Small intestine (tissue), 7 donors: ENCODE measurements around the gene CACNG3. TPM values are rescaled to one million over a fixed set of nuclear protein-coding genes. Genes with fewer than 3 reads are reported as not detected.

ENCODE experiments used
- DNase-seq, 2 donors: peaks; one replicate each; pipeline versions ENCODE4 v3.0.0 to v3.0.0-alpha.2; 2013
- FAIRE-seq: peaks from 2 replicates; lab custom pipeline; 2012; peaks lifted over from hg19 to GRCh38; lab: Jason Lieb, UNC
- H3K27ac ChIP-seq, 3 donors: one replicate each; pipeline ENCODE4 v1.5.1; 2013; ENCODE audit warnings: low read length in 2 of 3, mild to moderate bottlenecking in 2 of 3, control low read depth in 1 of 3, inconsistent platforms in 1 of 3, low read depth in 1 of 3, moderate library complexity in 1 of 3
- H3K27me3 ChIP-seq, 3 donors: one replicate each; pipeline ENCODE4 v1.6.1; 2013; ENCODE audit warnings: low read length in 3 of 3, inconsistent platforms in 1 of 3; ENCODE audit not compliant: control insufficient read depth in 3 of 3, insufficient read depth in 3 of 3
- H3K36me3 ChIP-seq, 3 donors: one replicate each; pipeline ENCODE4 v1.6.1; 2013; ENCODE audit warnings: low read length in 3 of 3, inconsistent platforms in 1 of 3, low read depth in 1 of 3, mild to moderate bottlenecking in 1 of 3, moderate library complexity in 1 of 3; ENCODE audit not compliant: control insufficient read depth in 3 of 3, insufficient read depth in 2 of 3
- H3K4me1 ChIP-seq, 3 donors: one replicate each; pipeline ENCODE4 v1.6.1; 2013; ENCODE audit warnings: low read length in 2 of 3, inconsistent platforms in 1 of 3, low read depth in 1 of 3, mild to moderate bottlenecking in 1 of 3, moderate library complexity in 1 of 3; ENCODE audit not compliant: control insufficient read depth in 3 of 3, insufficient read depth in 2 of 3
- H3K4me3 ChIP-seq, 3 donors: one replicate each; pipeline ENCODE4 v1.5.1; 2013; ENCODE audit warnings: low read length in 3 of 3, control low read depth in 1 of 3, inconsistent platforms in 1 of 3, low read depth in 1 of 3, mild to moderate bottlenecking in 1 of 3, moderate library complexity in 1 of 3
- H3K9me3 ChIP-seq, 2 donors: one replicate each; pipeline ENCODE4 v1.6.1; 2013; ENCODE audit warnings: low read depth in 1 of 2, low read length in 1 of 2; ENCODE audit not compliant: control insufficient read depth in 2 of 2, insufficient read depth in 1 of 2
- WGBS, 3 donors: extraction: QIAGEN DNeasy Blood & Tissue Kit; methylation state at CpG; one replicate each; pipeline ENCODE4 v1.1.7; 2013; 5-methylcytosine and 5-hydroxymethylcytosine counted together
- polyA plus RNA-seq, 4 donors: library from polyadenylated mRNA; stranded (reverse) in 3 of 4; unstranded in 1 of 4; fragments of 200-250 nt in 3 of 4; fragments of 120-200 nt in 1 of 4; gene quantifications; one replicate each; pipeline versions ENCODE4 v1.2.1 to v1.2.3, GENCODE V29; 2013
- donor health status: healthy with polysubstance abuse.
- donor health status: control.
- donor health status: control.
- donor health status: Bipolar disorder and iron deficiency.
- donor health status: healthy.

The CACNG3 gene
- polyA plus RNA-seq, 4 donors, result 0.01 TPM; not detected in 3

DNA sequence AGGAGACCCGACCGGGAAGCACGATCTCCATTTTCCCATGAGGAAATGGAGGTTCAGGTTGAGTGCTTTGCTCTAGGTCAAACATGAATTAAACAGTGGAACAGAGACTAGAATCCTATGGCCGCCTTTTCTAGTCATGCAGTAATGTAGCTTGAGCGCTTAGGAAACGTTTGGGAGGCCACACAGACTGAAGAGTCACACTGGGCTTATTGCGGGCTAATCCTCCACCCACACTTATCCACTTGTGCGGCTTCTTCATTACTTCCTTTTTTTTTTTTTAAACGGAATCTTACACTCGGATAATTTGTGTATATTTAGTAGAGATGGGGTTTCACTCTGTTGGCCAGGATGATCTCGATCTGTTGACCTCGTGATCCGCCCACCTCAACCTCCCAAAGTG, 26.0 kb downstream of the CACNG3 start:
- no peak for FAIRE-seq
- WGBS, 3 donors, result 85 to 89% (median 86%) methylated on average over 13 of the region's 13 CpGs
- Histone ChIP-seq H3K4me3 (no peak overlapping the region), H3K9me3 (no peaks in the 10 kb centered on the region), H3K36me3 (no peaks in the 10 kb centered on the region), H3K4me1 (no peaks in the 10 kb centered on the region), H3K27ac (no peak overlapping the region), H3K27me3 (no peaks in the 10 kb centered on the region)
- no peak for DNase-seq

DNA sequence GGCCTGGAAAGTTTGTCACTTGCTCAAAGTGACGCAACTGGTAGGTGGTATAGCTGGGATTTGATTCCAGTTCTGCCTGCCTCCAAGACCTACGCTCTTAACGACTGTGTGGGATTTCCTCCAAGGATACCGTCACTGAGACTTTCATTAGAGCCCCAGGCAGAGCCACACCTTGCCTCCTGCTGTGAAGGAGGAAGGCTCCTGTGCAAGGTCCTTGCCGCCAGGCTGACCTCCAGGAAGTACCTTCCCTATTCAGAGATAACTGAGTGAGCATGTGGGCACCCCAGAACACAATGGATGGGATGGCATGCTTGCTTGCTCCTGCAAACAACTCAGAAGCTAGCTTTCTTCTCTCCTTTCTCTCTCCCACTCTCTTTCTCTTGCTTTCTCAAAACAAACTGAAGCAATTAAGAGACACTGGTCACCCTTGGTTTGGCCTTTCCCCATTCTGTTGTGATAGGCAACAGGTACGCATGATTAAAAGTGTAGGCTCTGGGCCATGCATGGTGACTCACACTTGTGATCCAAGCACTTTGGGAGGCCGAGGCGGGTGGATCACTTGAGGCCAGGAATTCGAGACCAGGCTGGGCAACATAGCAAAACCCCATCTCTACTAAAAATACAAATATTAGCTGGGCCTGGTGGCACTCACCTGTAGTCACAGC, 30.7 kb downstream of the CACNG3 start:
- Histone ChIP-seq H3K27me3 (no peaks in the 10 kb centered on the region), H3K36me3 (no peaks in the 10 kb centered on the region), H3K9me3 (no peaks in the 10 kb centered on the region), H3K4me3 (no peak overlapping the region), H3K27ac (no peak overlapping the region), H3K4me1 (no peaks in the 10 kb centered on the region)
- 63 to 74% (median 68%) methylated on average over 9 of the region's 9 CpGs for WGBS, 3 donors
- no peak for DNase-seq
- FAIRE-seq, result no peak

DNA sequence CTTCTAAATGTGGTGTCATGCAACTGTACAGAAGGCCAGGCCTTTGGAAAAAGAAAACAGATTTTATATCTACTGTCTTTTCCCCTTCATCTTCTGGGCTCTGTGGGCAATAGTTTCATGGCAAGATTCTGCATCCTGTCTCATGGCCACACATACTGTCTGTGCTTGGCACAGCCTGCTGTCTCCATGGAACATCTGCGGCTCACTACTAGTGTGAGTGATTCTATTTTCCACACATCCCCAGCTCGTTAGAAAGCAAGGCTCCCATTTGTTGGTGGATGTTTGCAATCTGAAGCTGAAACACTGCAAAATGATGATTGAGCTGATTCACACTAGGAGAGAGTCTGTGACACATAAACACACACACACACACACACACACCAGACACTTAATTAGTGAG, 32.4 kb downstream of the CACNG3 start:
- no peak overlapping the region for H3K4me3 ChIP-seq
- H3K27me3 ChIP-seq, result no peaks in the 10 kb centered on the region
- FAIRE-seq, result no peak
- no peak overlapping the region for H3K27ac ChIP-seq
- H3K36me3 ChIP-seq, result no peaks in the 10 kb centered on the region
- DNase-seq, result no peak
- H3K9me3 ChIP-seq, result no peaks in the 10 kb centered on the region
- H3K4me1 ChIP-seq, result no peaks in the 10 kb centered on the region
- WGBS, 3 donors, result 41 to 69% (median 64%) methylated on average over 2 of the region's 2 CpGs

DNA sequence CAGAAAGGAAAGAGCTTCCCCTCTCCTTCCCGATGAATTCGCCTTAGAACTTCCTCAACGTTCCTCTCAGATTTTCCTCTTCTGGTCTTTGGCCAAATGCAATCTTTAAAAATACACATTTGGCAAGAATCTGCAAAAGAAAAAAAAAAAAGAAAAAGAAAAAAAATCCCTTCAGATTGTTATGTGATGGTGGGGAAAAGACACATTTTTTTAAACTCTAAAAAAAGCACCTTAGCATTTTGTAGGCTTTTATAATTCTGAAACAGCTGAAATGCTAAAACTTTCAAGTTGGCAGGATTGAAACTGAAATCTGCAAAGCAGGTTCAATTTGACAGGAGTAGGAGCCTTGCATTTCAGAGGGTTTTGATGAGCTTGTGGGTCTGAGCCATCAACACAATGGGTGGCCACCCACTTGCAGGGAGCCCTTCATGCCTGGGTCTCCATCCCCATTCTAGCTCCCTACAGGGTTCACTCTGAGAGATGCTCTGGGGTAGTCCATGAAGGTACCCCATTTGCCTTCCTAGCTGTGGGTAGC, 33.1 kb downstream of the CACNG3 start:
- 68 to 78% (median 74%) methylated on average over 3 of the region's 3 CpGs for WGBS, 3 donors
- Histone ChIP-seq H3K9me3 (no peaks in the 10 kb centered on the region), H3K27ac (no peak overlapping the region), H3K4me3 (no peak overlapping the region), H3K27me3 (no peaks in the 10 kb centered on the region), H3K4me1 (no peaks in the 10 kb centered on the region), H3K36me3 (no peaks in the 10 kb centered on the region)
- DNase-seq (no peak), FAIRE-seq (no peak)

DNA sequence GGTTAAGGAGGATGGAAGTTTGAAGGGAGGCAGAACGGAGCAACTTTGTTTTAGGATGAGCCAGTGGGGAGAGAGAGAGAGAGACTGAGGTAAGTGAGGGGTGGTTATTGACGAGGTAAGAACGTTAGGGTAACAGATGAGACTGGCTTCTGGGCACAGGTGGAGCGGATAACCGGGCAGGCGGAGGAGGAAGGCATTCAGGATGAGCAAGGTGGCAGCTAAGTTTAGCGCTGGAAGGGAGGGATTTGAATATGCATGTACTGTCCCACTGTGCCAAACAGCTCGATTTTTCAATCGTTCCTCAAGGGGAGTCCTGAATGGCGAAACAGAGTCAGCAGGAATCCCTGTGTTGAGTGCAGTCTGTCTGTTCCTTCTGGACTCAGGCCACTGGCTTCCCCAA, 35.8 kb downstream of the CACNG3 start:
- WGBS, 3 donors, result 52 to 64% (median 54%) methylated on average over 10 of the region's 10 CpGs
- no peaks in the 10 kb centered on the region for H3K36me3 ChIP-seq
- peaks cover 0 to 3% (median 0%) of the 10 kb centered on the region in 3 donors for H3K27me3 ChIP-seq
- FAIRE-seq (no peak), DNase-seq (no peak)
- H3K4me3 ChIP-seq, result no peak overlapping the region
- H3K27ac ChIP-seq, result no peak overlapping the region
- H3K9me3 ChIP-seq, result no peaks in the 10 kb centered on the region
- no peaks in the 10 kb centered on the region for H3K4me1 ChIP-seq

DNA sequence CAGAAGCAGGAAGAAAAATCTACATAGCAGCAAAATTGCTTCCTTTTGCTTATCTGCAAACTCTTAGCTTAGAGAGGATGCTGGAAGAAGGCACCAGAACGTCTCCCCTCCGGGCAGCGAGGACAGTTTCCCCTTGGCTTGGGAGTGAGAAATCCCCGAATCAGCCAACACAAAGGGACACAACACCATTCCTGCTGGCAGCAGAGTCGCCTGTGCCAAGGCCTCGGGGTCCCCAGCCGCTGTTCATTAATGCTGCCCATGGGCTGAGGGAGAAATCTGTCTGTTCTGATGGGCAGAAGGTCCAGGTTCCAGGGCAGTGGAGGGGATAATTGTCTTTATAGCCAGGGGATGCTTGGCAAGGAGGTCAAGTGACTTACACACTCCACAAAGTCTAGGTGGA, 38.0 kb downstream of the CACNG3 start:
- no peak for FAIRE-seq

DNA sequence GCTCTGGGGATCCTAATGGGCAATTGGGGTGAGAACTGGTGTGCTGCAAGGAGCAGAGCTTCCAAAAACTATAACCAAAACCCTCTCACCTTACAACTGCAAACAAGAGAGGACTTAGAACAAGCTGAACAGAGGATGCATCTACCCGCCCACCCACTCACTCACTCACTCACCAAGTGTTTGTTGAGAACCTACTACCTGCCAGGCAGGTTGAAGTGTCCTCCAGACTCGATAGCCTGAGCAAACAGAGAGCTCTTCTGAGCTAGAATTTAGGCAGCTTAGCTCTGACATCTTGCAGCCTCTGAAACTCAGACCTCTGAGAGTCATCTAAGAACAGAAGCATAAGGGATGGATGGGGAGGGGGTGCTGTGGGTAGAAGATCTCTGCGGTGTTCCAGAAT, 41.2 kb downstream of the CACNG3 start:
- DNase-seq (no peak), FAIRE-seq (no peak)
- Histone ChIP-seq H3K27ac (no peak overlapping the region), H3K4me3 (no peak overlapping the region), H3K9me3 (no peaks in the 10 kb centered on the region), H3K27me3 (peaks cover 0 to 3% (median 0%) of the 10 kb centered on the region in 3 donors), H3K4me1 (no peaks in the 10 kb centered on the region), H3K36me3 (no peaks in the 10 kb centered on the region)
- 30 to 50% (median 36%) methylated on average over 3 of the region's 3 CpGs for WGBS, 3 donors

More for the DNA sequence above, 38.0 kb downstream of the CACNG3 start:
- Histone ChIP-seq H3K27ac (no peak overlapping the region), H3K4me1 (no peaks in the 10 kb centered on the region), H3K27me3 (peaks cover 0 to 3% (median 0%) of the 10 kb centered on the region in 3 donors), H3K36me3 (no peaks in the 10 kb centered on the region), H3K9me3 (no peaks in the 10 kb centered on the region), H3K4me3 (no peak overlapping the region)
- no peak for DNase-seq
- WGBS, 3 donors, result 70 to 77% (median 72%) methylated on average over 7 of the region's 7 CpGs

DNA sequence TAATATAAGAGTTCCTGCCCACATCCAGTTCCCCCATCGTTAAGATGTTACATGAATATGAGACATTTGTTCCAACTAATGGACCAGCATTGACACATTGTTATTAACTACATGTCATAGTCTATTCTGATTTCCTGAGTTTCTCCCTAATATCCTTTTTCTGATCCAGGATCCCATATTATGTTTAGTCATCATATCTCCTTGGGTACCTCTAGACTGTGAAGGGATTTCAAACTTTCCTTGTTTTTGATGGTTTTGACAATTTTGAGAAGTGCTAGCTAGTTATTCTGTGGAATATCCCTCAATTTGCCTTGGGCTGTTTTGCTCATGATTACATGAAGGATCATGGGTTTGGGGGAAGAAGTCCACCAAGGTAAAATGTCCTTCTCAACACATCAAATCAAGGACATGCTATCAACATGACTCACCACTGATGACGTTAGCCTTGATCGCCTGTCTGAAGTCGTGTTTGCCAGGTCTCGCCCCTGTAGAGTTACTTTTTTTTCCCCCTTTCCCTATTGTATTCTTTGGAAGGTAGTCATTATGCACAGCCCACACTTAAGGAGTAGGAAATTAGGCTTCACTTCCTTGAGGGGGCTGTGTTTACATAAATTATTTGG, 42.5 kb downstream of the CACNG3 start:
- no peak overlapping the region for H3K27ac ChIP-seq
- DNase-seq, result no peak
- H3K36me3 ChIP-seq, result no peaks in the 10 kb centered on the region
- 76 to 86% (median 80%) methylated on average over 5 of the region's 5 CpGs for WGBS, 3 donors
- H3K4me1 ChIP-seq, result no peaks in the 10 kb centered on the region
- no peak overlapping the region for H3K4me3 ChIP-seq
- no peak for FAIRE-seq
- peaks cover 0 to 3% (median 0%) of the 10 kb centered on the region in 3 donors for H3K27me3 ChIP-seq
- no peaks in the 10 kb centered on the region for H3K9me3 ChIP-seq
